ENCODE data around the gene TWF2.

DNA sequence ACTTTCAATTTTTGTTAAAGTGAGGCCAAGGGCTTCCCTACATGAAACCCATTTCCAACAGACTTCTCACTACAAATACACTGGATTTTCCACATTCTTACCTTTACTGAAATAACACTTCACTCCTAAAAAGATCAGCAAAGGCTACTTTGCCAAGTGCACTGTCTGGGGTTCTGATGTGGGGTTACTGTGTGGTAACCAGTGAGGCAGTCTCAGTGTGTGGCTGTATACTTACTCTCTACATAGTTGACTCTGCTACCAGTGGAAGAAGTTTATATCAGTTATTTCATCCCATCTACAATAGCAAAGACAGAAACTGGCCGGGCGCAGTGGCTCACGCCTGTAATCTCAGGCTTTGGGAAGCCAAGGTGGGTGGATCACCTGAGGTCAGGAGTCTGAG lies 33.9 kb upstream of the TWF2 start:
- TF ChIP-seq, protein P1, sequence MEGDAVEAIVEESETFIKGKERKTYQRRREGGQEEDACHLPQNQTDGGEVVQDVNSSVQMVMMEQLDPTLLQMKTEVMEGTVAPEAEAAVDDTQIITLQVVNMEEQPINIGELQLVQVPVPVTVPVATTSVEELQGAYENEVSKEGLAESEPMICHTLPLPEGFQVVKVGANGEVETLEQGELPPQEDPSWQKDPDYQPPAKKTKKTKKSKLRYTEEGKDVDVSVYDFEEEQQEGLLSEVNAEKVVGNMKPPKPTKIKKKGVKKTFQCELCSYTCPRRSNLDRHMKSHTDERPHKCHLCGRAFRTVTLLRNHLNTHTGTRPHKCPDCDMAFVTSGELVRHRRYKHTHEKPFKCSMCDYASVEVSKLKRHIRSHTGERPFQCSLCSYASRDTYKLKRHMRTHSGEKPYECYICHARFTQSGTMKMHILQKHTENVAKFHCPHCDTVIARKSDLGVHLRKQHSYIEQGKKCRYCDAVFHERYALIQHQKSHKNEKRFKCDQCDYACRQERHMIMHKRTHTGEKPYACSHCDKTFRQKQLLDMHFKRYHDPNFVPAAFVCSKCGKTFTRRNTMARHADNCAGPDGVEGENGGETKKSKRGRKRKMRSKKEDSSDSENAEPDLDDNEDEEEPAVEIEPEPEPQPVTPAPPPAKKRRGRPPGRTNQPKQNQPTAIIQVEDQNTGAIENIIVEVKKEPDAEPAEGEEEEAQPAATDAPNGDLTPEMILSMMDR (IDR thresholded peaks at IDR 0.05; ENCODE audit: insufficient read depth, low read length, poor library complexity, severe bottlenecking), result no peak
- no peak for TF ChIP-seq EZH2phosphoT487 (conservative IDR thresholded peaks at IDR 0.05; ENCODE audit: low read length)
